Suprapubic skin (tissue), 4 donors: ENCODE data around the gene GDAP1L1. TPM values are rescaled to one million over a fixed set of nuclear protein-coding genes. Genes with fewer than 3 reads are reported as not detected.
A peak's percentile ranks its signal among the peaks of the same experiment; 100 is the strongest.

Experiments used
- DNase-seq, 2 donors: peaks; one replicate each; pipeline ENCODE4 v3.0.0-alpha.2; 2019; ENCODE audit warnings: low spot score in 2 of 2
- H3K27ac ChIP-seq: fragments of 200-600 bp; sonication (generic); one replicate; pipeline ENCODE4 v1.5.1; 2019
- H3K27me3 ChIP-seq: fragments of 200-600 bp; sonication (generic); one replicate; pipeline ENCODE4 v1.5.1; 2019
- H3K36me3 ChIP-seq: fragments of 200-600 bp; sonication (generic); one replicate; pipeline ENCODE4 v1.5.1; 2019
- H3K4me1 ChIP-seq: fragments of 200-600 bp; sonication (generic); one replicate; pipeline ENCODE4 v1.5.1; 2019
- H3K4me3 ChIP-seq: fragments of 200-600 bp; sonication (generic); one replicate; pipeline ENCODE4 v1.5.1; 2019; ENCODE audit warnings: mild to moderate bottlenecking
- H3K9me3 ChIP-seq: fragments of 200-600 bp; sonication (generic); one replicate; pipeline ENCODE4 v1.5.1; 2019
- EP300 ChIP-seq: sonication (generic); formaldehyde crosslinking; IDR thresholded peaks from one replicate; pipeline ENCODE4 v1.6.1; 2017; ENCODE audit warnings: antibody characterized with exemption
- POLR2A ChIP-seq, 2 donors: fragments of 450-650 bp; IDR thresholded peaks; one replicate each; pipeline ENCODE4 v1.6.1; 2017; ENCODE audit warnings: antibody characterized with exemption in 2 of 2, mild to moderate bottlenecking in 2 of 2, moderate library complexity in 2 of 2
- POLR2AphosphoS5 ChIP-seq, 3 donors: sonication (generic); formaldehyde crosslinking; IDR thresholded peaks; one replicate each; pipeline ENCODE4 v1.6.1; 2017; ENCODE audit warnings: antibody characterized with exemption in 3 of 3
- WGBS: methylation state at CpG from one replicate; pipeline ENCODE4 v1.1.5; 2018; 5-methylcytosine and 5-hydroxymethylcytosine counted together
- total RNA-seq, 4 donors: library from RNA; depleted of rRNA; stranded (reverse); fragments of >200 nt; gene quantifications; one replicate each; pipeline ENCODE4 v1.1.0, GENCODE V29; 2016
- TF ChIP-seq, protein P1 (sequence below), 2 donors: fragments of 200-600 bp in 1 of 2; fragments of 450-650 bp in 1 of 2; sonication (generic) in 1 of 2; IDR thresholded peaks; one replicate each; pipeline ENCODE4 v1.5.1; 2016 to 2019; ENCODE audit warnings: antibody characterized with exemption in 2 of 2, mild to moderate bottlenecking in 1 of 2, moderate library complexity in 1 of 2

GDAP1L1 gene
- not detected for total RNA-seq

DNA sequence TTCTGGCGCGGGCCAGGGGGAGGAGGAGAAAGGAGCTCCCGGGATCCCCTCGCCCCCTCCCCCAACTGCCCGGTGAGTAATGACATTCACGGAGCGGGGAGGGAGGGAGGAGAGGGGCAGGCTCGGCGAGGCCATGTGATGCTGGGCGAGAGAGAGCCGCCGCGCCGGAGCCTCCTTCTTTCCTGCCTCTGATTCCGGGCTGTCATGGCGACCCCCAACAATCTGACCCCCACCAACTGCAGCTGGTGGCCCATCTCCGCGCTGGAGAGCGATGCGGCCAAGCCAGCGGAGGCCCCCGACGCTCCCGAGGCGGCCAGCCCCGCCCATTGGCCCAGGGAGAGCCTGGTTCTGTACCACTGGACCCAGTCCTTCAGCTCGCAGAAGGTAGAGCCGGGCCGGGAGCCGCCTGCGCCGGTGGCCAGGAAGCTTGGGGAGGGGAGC is at the start of gene GDAP1L1:
GDAP1L1 (plus strand) TSS at position 178 of the 441 bp plus-strand sequence; CDS start at position 205, 27 bp downstream.
- peak within 1 kb of the TSS; percentile 37 for H3K4me3 ChIP-seq
- peaks cover 12% of the 10 kb centered on the region for H3K4me1 ChIP-seq
- H3K27me3 ChIP-seq, result peaks cover 20% of the 10 kb centered on the region
- no peaks in the 10 kb centered on the region for H3K9me3 ChIP-seq
- TF ChIP-seq POLR2A (IDR thresholded peaks at IDR 0.05) (no peak), POLR2AphosphoS5 (IDR thresholded peaks at IDR 0.05) (no peak), EP300 (no peak)
- TF ChIP-seq, protein P1, sequence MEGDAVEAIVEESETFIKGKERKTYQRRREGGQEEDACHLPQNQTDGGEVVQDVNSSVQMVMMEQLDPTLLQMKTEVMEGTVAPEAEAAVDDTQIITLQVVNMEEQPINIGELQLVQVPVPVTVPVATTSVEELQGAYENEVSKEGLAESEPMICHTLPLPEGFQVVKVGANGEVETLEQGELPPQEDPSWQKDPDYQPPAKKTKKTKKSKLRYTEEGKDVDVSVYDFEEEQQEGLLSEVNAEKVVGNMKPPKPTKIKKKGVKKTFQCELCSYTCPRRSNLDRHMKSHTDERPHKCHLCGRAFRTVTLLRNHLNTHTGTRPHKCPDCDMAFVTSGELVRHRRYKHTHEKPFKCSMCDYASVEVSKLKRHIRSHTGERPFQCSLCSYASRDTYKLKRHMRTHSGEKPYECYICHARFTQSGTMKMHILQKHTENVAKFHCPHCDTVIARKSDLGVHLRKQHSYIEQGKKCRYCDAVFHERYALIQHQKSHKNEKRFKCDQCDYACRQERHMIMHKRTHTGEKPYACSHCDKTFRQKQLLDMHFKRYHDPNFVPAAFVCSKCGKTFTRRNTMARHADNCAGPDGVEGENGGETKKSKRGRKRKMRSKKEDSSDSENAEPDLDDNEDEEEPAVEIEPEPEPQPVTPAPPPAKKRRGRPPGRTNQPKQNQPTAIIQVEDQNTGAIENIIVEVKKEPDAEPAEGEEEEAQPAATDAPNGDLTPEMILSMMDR (IDR thresholded peaks at IDR 0.05), result no peak
- 0% methylated on average over 1 of the region's 32 CpGs for WGBS
- H3K27ac ChIP-seq, result no peak within 1 kb of the TSS
- H3K36me3 ChIP-seq, result no peaks in the 10 kb centered on the region
- no peak for DNase-seq

- TF ChIP-seq, protein P1 (IDR thresholded peaks at IDR 0.05), result no peak
- TF ChIP-seq EP300 (no peak), POLR2A (IDR thresholded peaks at IDR 0.05) (no peak), POLR2AphosphoS5 (IDR thresholded peaks at IDR 0.05) (no peak)
- H3K4me1 ChIP-seq, result peaks cover 15% of the 10 kb centered on the region
- H3K4me3 ChIP-seq, result no peak overlapping the region
- peaks cover 72% of the 10 kb centered on the region for H3K36me3 ChIP-seq
- no peak overlapping the region for H3K27ac ChIP-seq
- 91% methylated on average over 4 of the region's 4 CpGs for WGBS
- no peaks in the 10 kb centered on the region for H3K27me3 ChIP-seq
- H3K9me3 ChIP-seq, result no peaks in the 10 kb centered on the region
- no peak for DNase-seq
These were observed 48.2 kb upstream of the GDAP1L1 start for GRCh38 chr20:44198872-44199271.

GRCh38 chr20:44199877-44200276 is 47.2 kb upstream of the GDAP1L1 start:
- Histone ChIP-seq H3K36me3 (peaks cover 72% of the 10 kb centered on the region), H3K4me3 (no peak overlapping the region), H3K4me1 (peaks cover 25% of the 10 kb centered on the region), H3K27ac (no peak overlapping the region), H3K9me3 (no peaks in the 10 kb centered on the region), H3K27me3 (no peaks in the 10 kb centered on the region)
- 76% methylated on average over 4 of the region's 4 CpGs for WGBS
- no peak for DNase-seq
- TF ChIP-seq POLR2A (IDR thresholded peaks at IDR 0.05) (no peak), EP300 (no peak), POLR2AphosphoS5 (IDR thresholded peaks at IDR 0.05) (no peak)
- TF ChIP-seq, protein P1 (IDR thresholded peaks at IDR 0.05), result no peak

- Histone ChIP-seq H3K27me3 (no peaks in the 10 kb centered on the region), H3K4me1 (peaks cover 26% of the 10 kb centered on the region), H3K36me3 (peaks cover 73% of the 10 kb centered on the region), H3K27ac (no peak overlapping the region), H3K9me3 (no peaks in the 10 kb centered on the region), H3K4me3 (no peak overlapping the region)
- WGBS, result 80% methylated on average over 4 of the region's 4 CpGs
- no peak for DNase-seq
- TF ChIP-seq POLR2AphosphoS5 (IDR thresholded peaks at IDR 0.05), result no peak
- no peak for TF ChIP-seq POLR2A (IDR thresholded peaks at IDR 0.05)
- TF ChIP-seq EP300, result no peak
- TF ChIP-seq, protein P1 (IDR thresholded peaks at IDR 0.05), result no peak
These were observed 46.7 kb upstream of the GDAP1L1 start for GRCh38 chr20:44200371-44200770.

DNA sequence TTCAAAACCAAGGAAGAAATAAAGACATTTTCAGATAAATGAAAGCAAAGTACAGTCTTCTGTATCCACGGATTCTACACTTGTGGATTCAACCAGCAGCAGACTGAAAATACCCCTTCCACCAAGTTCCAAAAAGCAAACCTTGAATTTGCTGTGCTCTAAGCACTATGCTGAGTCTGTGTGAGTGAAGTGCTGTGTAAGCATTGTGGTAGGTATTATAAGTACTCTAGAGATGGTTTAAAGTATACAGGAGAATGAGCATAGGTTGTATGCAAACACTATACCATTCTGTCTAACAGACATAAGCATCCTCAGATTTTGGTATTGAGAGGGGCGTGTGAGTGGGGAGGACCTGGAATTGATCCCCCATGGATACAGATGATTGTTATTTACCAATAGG is 46.1 kb upstream of the GDAP1L1 start:
- no peak for TF ChIP-seq POLR2AphosphoS5 (IDR thresholded peaks at IDR 0.05)
- TF ChIP-seq, protein P1 (IDR thresholded peaks at IDR 0.05), result no peak
- TF ChIP-seq POLR2A (IDR thresholded peaks at IDR 0.05), result no peak
- TF ChIP-seq EP300, result no peak
- WGBS, result 65% methylated on average over 2 of the region's 2 CpGs
- Histone ChIP-seq H3K4me3 (no peak overlapping the region), H3K9me3 (no peaks in the 10 kb centered on the region), H3K27me3 (no peaks in the 10 kb centered on the region), H3K36me3 (peaks cover 69% of the 10 kb centered on the region), H3K4me1 (peaks cover 26% of the 10 kb centered on the region), H3K27ac (no peak overlapping the region)
- no peak for DNase-seq
